HepG2 (cell line): Measurements from ENCODE around the gene GRID1. TPM values are rescaled to one million over a fixed set of nuclear protein-coding genes. Genes with fewer than 3 reads are reported as not detected.

ENCODE experiments used
- ATAC-seq: fragments of 200-7000 bp; cut with Tn5 transposase; 3 replicates; pipeline ENCODE4 v1.9.1; 2020; ENCODE audit warnings: mild to moderate bottlenecking, moderate library complexity
- BruUV-seq: library from RNA; stranded (reverse); fragments of 400-500 nt; replicated peaks from 2 replicates; lab custom pipeline; 2021; lab: Mats Ljungman, UMichigan
- CTCF ChIA-PET: fragments of 300-600 bp; formaldehyde crosslinking; extraction: SDS; loops from one replicate; lab custom pipeline; 2021; ENCODE audit warnings: low total read pairs, inconsistent platforms, low intra/inter-chr PET ratio; lab: Yijun Ruan, JAX
- POLR2A ChIA-PET: fragments of 350-600 bp; sonication (Branson Sonifier 250); formaldehyde crosslinking; loops from one replicate; lab custom pipeline; 2020; ENCODE audit warnings: antibody characterized with exemption, inconsistent platforms; lab: Yijun Ruan, JAX
- DNase-seq: peaks from one replicate; pipeline ENCODE4 v3.0.0-alpha.2; 2015; ENCODE audit warnings: low spot score
- FAIRE-seq: peaks from 3 replicates; lab custom pipeline; 2011; peaks lifted over from hg19 to GRCh38; lab: Jason Lieb, UNC
- H2AFZ ChIP-seq: one replicate; pipeline ENCODE4 v1.6.1; 2011; ENCODE audit warnings: low read length, inconsistent platforms
- H3K27ac ChIP-seq: fragments of 300-600 bp; 3 replicates; pipeline ENCODE4 v1.8.0; 2011; ENCODE audit warnings: mixed run types, mild to moderate bottlenecking, mixed read lengths, low read length, inconsistent platforms; ENCODE audit not compliant: insufficient read depth; ENCODE audit errors: extremely low read length
- H3K27me3 ChIP-seq, 2 experiments: fragments of 200-600 bp in 1 of 2; 2 replicates in 1 of 2; 3 replicates in 1 of 2; pipeline versions ENCODE4 v1.6.0 to v1.8.0; 2011; ENCODE audit warnings: low read length in 2 of 2, mild to moderate bottlenecking in 2 of 2, moderate library complexity in 2 of 2, inconsistent platforms in 1 of 2; ENCODE audit not compliant: insufficient read depth in 2 of 2, control insufficient read depth in 1 of 2
- H3K36me3 ChIP-seq, 2 experiments: fragments of 200-600 bp in 1 of 2; replicated peaks in 1 of 2; 2 replicates in 1 of 2; 3 replicates in 1 of 2; pipeline versions ENCODE4 v1.5.1 to v1.8.0; 2011; ENCODE audit warnings: low read length in 2 of 2, inconsistent platforms in 1 of 2; ENCODE audit not compliant: insufficient read depth in 2 of 2, control insufficient read depth in 1 of 2
- H3K4me1 ChIP-seq: 2 replicates; pipeline ENCODE4 v1.5.1; 2012; ENCODE audit warnings: low read length, inconsistent platforms; ENCODE audit not compliant: insufficient read depth
- H3K4me2 ChIP-seq: 2 replicates; pipeline ENCODE4 v1.6.0; 2011; ENCODE audit warnings: low read depth, low read length, inconsistent platforms
- H3K4me3 ChIP-seq, 3 experiments: fragments of 200-600 bp in 1 of 3; sonication (generic), shearing (Covaris generic) in 1 of 3; replicated peaks in 1 of 3; 2 replicates each; pipeline ENCODE4 v1.5.1; 2011 to 2016; ENCODE audit warnings: low read length in 3 of 3, inconsistent platforms in 2 of 3, low read depth in 2 of 3, mild to moderate bottlenecking in 2 of 3, control low read depth in 1 of 3, mixed read lengths in 1 of 3; ENCODE audit not compliant: insufficient read depth in 1 of 3
- H3K79me2 ChIP-seq: one replicate; pipeline ENCODE4 v1.6.1; 2011; ENCODE audit warnings: low read length, inconsistent platforms; ENCODE audit not compliant: insufficient read depth
- H3K9ac ChIP-seq: 2 replicates; pipeline ENCODE4 v1.6.0; 2011; ENCODE audit warnings: mild to moderate bottlenecking, low read depth, low read length, inconsistent platforms; ENCODE audit not compliant: insufficient read depth
- H3K9me3 ChIP-seq: 2 replicates; pipeline ENCODE4 v1.5.1; 2012; ENCODE audit warnings: mild to moderate bottlenecking, low read length
- H4K20me1 ChIP-seq: 2 replicates; pipeline ENCODE4 v1.6.0; 2011; ENCODE audit warnings: inconsistent platforms, mild to moderate bottlenecking, low read length, moderate library complexity; ENCODE audit not compliant: insufficient read depth
- FIP1L1 ChIP-seq: fragments of 200-400 bp; formaldehyde crosslinking; IDR thresholded peaks from 2 replicates; pipeline ENCODE4 v1.6.1; 2018; ENCODE audit warnings: low read depth, mild to moderate bottlenecking, low read length, moderate library complexity, borderline replicate concordance; ENCODE audit not compliant: insufficient read depth
- KLF13 ChIP-seq: sonication (generic); formaldehyde crosslinking; IDR thresholded peaks from 2 replicates; pipeline ENCODE4 v1.4.0; 2020; ENCODE audit warnings: mild to moderate bottlenecking, missing genetic modification reagents
- LCORL ChIP-seq, 2 experiments: fragments of 450-650 bp in 1 of 2; sonication (generic) in 1 of 2; formaldehyde crosslinking in 1 of 2; IDR thresholded peaks; 2 replicates each; pipeline versions ENCODE4 v1.5.0 to v1.6.1; 2017 to 2020; ENCODE audit warnings: antibody characterized with exemption in 1 of 2, missing genetic modification reagents in 1 of 2
- MAFK ChIP-seq, 2 experiments: IDR thresholded peaks in 1 of 2; conservative IDR thresholded peaks in 1 of 2; 2 replicates each; pipeline ENCODE4 v1.6.1; 2011; ENCODE audit warnings: improper control_type of control experiment in 2 of 2, low read length in 2 of 2
- MAZ ChIP-seq, 2 experiments: sonication (generic) in 1 of 2; formaldehyde crosslinking in 1 of 2; IDR thresholded peaks; 2 replicates each; pipeline versions ENCODE4 v1.5.0 to v1.6.1; 2012 to 2020; ENCODE audit warnings: low read depth in 2 of 2, mild to moderate bottlenecking in 2 of 2, borderline replicate concordance in 1 of 2, improper control_type of control experiment in 1 of 2, low read length in 1 of 2, missing genetic modification reagents in 1 of 2, moderate library complexity in 1 of 2
- NRL ChIP-seq: sonication (generic); formaldehyde crosslinking; IDR thresholded peaks from 2 replicates; pipeline ENCODE4 v1.5.0; 2020; ENCODE audit warnings: missing genetic modification reagents, mild to moderate bottlenecking, moderate library complexity, borderline replicate concordance
- PRPF4 ChIP-seq: fragments of 200-400 bp; formaldehyde crosslinking; IDR thresholded peaks from 2 replicates; pipeline ENCODE4 v1.6.1; 2016; ENCODE audit warnings: low read length, low read depth; ENCODE audit not compliant: poor library complexity, severe bottlenecking
- SMARCC2 ChIP-seq: fragments of 450-650 bp; IDR thresholded peaks from 2 replicates; pipeline ENCODE4 v1.6.1; 2017; ENCODE audit warnings: antibody characterized with exemption, mild to moderate bottlenecking
- THYN1 ChIP-seq: sonication (generic); formaldehyde crosslinking; IDR thresholded peaks from 2 replicates; pipeline ENCODE4 v1.8.1; 2023; ENCODE audit warnings: low read depth, mild to moderate bottlenecking, moderate library complexity, missing genetic modification reagents, borderline replicate concordance
- ZFX ChIP-seq: sonication (generic); formaldehyde crosslinking; IDR thresholded peaks from 2 replicates; pipeline ENCODE4 v1.4.0; 2020; ENCODE audit warnings: mild to moderate bottlenecking, low read depth, missing genetic modification reagents, moderate library complexity
- ZNF124 ChIP-seq: sonication (generic); formaldehyde crosslinking; IDR thresholded peaks from 2 replicates; pipeline ENCODE4 v1.4.0; 2020; ENCODE audit warnings: missing genetic modification reagents
- ZNF225 ChIP-seq: sonication (generic); formaldehyde crosslinking; IDR thresholded peaks from 2 replicates; pipeline ENCODE4 v1.4.0; 2020; ENCODE audit warnings: mild to moderate bottlenecking, missing genetic modification reagents
- ZNF644 ChIP-seq: IDR thresholded peaks from 2 replicates; pipeline ENCODE4 v1.6.1; 2016; ENCODE audit warnings: low read depth
- ZNF709 ChIP-seq: sonication (generic); formaldehyde crosslinking; IDR thresholded peaks from 2 replicates; pipeline ENCODE4 v1.5.0; 2020; ENCODE audit warnings: mild to moderate bottlenecking, missing genetic modification reagents
- ZNF724P ChIP-seq: sonication (generic); formaldehyde crosslinking; IDR thresholded peaks from 2 replicates; pipeline ENCODE4 v1.8.0; 2022; ENCODE audit warnings: missing genetic modification reagents, borderline replicate concordance
- WGBS: methylation state at CpG from one replicate; pipeline ENCODE4 v1.1.6; 2017; ENCODE audit warnings: low lambda C conversion rate; 5-methylcytosine and 5-hydroxymethylcytosine counted together
- in situ Hi-C: cut with HindIII; loops from 2 replicates; pipeline ENCODE4 v1.10.0; 2017; ENCODE audit warnings: low pct_unique_long_range_greater_than_20kb; ENCODE audit not compliant: extremely low pct_ligation_motif_present
- intact Hi-C: fragments of 100-400 bp; cut with micrococcal nuclease; formaldehyde crosslinking; loops from one replicate; pipeline ENCODE4 v1.10.0; 2022; ENCODE audit not compliant: unreplicated experiment
- polyA plus RNA-seq, 8 experiments: library from polyadenylated mRNA; depleted of rRNA in 3 of 8; stranded (reverse) in 7 of 8; unstranded in 1 of 8; fragments of >200 nt; fragmentation: Illumina TruSeq in 4 of 8; extraction: Trizol in 4 of 8; gene quantifications; 2 replicates each; pipeline versions ENCODE4 v1.2.1 to v1.2.3, GENCODE V29; 2011 to 2016; ENCODE audit warnings: low read depth in 4 of 8, missing spikeins in 1 of 8, mixed read lengths in 1 of 8; ENCODE audit not compliant: insufficient read depth in 1 of 8
- total RNA-seq, 5 experiments: library from RNA; depleted of rRNA; stranded (reverse); fragments of >200 nt; fragmentation: Illumina TruSeq; extraction: Trizol; gene quantifications; 2 replicates each; pipeline ENCODE4 v1.2.3, GENCODE V29; 2016; ENCODE audit warnings: low read depth in 1 of 5
- TF ChIP-seq, protein P1 (sequence below): fragments of 450-650 bp; IDR thresholded peaks from 2 replicates; pipeline ENCODE4 v1.6.1; 2016
- TF ChIP-seq, protein P2 (sequence below): sonication (generic); formaldehyde crosslinking; IDR thresholded peaks from 2 replicates; pipeline ENCODE4 v1.5.1; 2020; ENCODE audit warnings: mild to moderate bottlenecking, missing genetic modification reagents, borderline replicate concordance
- TF ChIP-seq, protein P3 (sequence below): sonication (generic); formaldehyde crosslinking; IDR thresholded peaks from 2 replicates; pipeline ENCODE4 v1.4.0; 2020; ENCODE audit warnings: mild to moderate bottlenecking, missing genetic modification reagents

The GRID1 gene
- total and polyA plus RNA-seq, 2 of the 13 experiments (the other 11 are each of a cell fraction or from before 2014, with no cell fraction given), result 0.05 TPM; not detected in 1

DNA sequence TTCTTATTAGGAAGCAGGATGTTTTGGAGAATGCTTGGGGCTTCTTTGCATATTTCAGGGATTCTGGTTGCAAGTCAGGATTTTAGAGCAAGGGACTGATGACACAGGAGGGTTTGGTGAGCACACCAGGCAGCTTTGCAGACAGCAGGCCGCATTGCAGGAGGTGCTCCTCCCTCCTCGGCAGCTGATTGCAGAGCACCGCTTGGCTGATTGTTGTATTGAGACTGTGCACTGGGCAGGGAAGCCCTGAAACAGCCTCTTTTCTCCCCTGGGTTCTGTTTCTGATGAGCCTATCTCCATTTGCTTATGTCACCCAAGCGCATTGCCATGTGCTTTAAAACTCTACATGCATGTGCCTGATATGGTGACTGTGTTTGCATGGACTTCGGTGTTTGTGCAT lies 769.6 kb downstream of the GRID1 start:
- Histone ChIP-seq H3K4me3 (no peak overlapping the region), H2AFZ (no peak overlapping the region), H3K4me2 (no peak overlapping the region), H3K36me3 (no peaks in the 10 kb centered on the region), H3K9me3 (no peaks in the 10 kb centered on the region), H3K27ac (no peak overlapping the region), H3K27me3 (peaks cover 0 to 3% of the 10 kb centered on the region in 2 experiments; a peak in 1 of 5 replicates), H3K4me1 (no peaks in the 10 kb centered on the region), H4K20me1 (no peaks in the 10 kb centered on the region), H3K79me2 (no peaks in the 10 kb centered on the region), H3K9ac (no peak overlapping the region)
- intact Hi-C loops, result no loop called here
- CTCF ChIA-PET, result no interaction called here
- POLR2A ChIA-PET, result no interaction called here
- no TSS peak for BruUV-seq
- FAIRE-seq (no peak), ATAC-seq (no peak), DNase-seq (no peak)
- TF ChIP-seq, protein P1, sequence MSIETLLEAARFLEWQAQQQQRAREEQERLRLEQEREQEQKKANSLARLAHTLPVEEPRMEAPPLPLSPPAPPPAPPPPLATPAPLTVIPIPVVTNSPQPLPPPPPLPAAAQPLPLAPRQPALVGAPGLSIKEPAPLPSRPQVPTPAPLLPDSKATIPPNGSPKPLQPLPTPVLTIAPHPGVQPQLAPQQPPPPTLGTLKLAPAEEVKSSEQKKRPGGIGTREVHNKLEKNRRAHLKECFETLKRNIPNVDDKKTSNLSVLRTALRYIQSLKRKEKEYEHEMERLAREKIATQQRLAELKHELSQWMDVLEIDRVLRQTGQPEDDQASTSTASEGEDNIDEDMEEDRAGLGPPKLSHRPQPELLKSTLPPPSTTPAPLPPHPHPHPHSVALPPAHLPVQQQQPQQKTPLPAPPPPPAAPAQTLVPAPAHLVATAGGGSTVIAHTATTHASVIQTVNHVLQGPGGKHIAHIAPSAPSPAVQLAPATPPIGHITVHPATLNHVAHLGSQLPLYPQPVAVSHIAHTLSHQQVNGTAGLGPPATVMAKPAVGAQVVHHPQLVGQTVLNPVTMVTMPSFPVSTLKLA, result no peak
- TF ChIP-seq ZNF724P (no peak), MAZ (IDR thresholded peaks at IDR 0.05; ENCODE audit: borderline replicate concordance, low read depth, low read length) (no peak), MAZ (CRISPR knock-in tag; IDR thresholded peaks at IDR 0.05; ENCODE audit: low read depth) (no peak), NRL (CRISPR knock-in tag) (no peak), MAFK (conservative IDR thresholded peaks at IDR 0.05 in 1 of 2, IDR thresholded peaks at IDR 0.05 in 1 of 2; ENCODE audit: low read length in 2 of 2) (no peak), ZNF644 (CRISPR knock-in tag) (no peak), ZNF124 (CRISPR knock-in tag) (no peak), THYN1 (no peak), ZFX (CRISPR knock-in tag) (no peak), KLF13 (CRISPR knock-in tag) (no peak), SMARCC2 (no peak), ZNF225 (CRISPR knock-in tag) (no peak), ZNF709 (no peak), LCORL (IDR thresholded peaks at IDR 0.05) (no peak), LCORL (CRISPR knock-in tag; IDR thresholded peaks at IDR 0.05) (no peak), FIP1L1 (no peak), PRPF4 (no peak)
- TF ChIP-seq, protein P2, sequence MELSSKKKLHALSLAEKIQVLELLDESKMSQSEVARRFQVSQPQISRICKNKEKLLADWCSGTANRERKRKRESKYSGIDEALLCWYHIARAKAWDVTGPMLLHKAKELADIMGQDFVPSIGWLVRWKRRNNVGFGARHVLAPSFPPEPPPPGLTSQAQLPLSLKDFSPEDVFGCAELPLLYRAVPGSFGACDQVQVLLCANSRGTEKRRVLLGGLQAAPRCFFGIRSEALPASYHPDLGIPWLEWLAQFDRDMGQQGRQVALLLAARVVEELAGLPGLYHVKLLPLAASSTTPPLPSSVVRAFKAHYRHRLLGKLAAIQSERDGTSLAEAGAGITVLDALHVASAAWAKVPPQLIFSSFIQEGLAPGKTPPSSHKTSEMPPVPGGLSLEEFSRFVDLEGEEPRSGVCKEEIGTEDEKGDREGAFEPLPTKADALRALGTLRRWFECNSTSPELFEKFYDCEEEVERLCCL (CRISPR knock-in tag), result no peak
- TF ChIP-seq, protein P3, sequence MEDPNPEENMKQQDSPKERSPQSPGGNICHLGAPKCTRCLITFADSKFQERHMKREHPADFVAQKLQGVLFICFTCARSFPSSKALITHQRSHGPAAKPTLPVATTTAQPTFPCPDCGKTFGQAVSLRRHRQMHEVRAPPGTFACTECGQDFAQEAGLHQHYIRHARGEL (CRISPR knock-in tag), result no peak
- TF ChIP-seq, all 625 proteins: peak for 0
- in situ Hi-C loops, result no loop called here
- WGBS, result 0% methylated on average over 4 of the region's 5 CpGs
